Stimulated activated CD4-positive, alpha-beta T cell treated with anti-CD3 and anti-CD28 coated beads, Interleukin-1b, Interleukin-23, amount 100 ng/mL, for 48 hours (primary cell): ENCODE results near the gene PCGF3.
"Not testable (repeated sequence)": the region's sequence is repeated elsewhere in the genome, so short reads cannot be mapped to it uniquely, and the experiment has no call there.

ENCODE experiments used
- DNase-seq: peaks from one replicate; pipeline ENCODE4 v3.0.0-alpha.2; 2020

Gene PCGF3

GRCh38 chr4:742742-743311 lies 37.2 kb downstream of the PCGF3 start:
- peak; percentile 75 for DNase-seq

- no peak for DNase-seq
Measured at GRCh38 chr4:743463-744211, 38.0 kb downstream of the PCGF3 start.

- no peak for DNase-seq
Measured at GRCh38 chr4:744212-744841, 38.7 kb downstream of the PCGF3 start.

GRCh38 chr4:747546-748170 lies 42.0 kb downstream of the PCGF3 start:
- DNase-seq, result no peak

- no peak for DNase-seq
Measured at GRCh38 chr4:748461-748860, 42.8 kb downstream of the PCGF3 start.

- DNase-seq, result no peak
Measured at GRCh38 chr4:749698-750666, 44.4 kb downstream of the PCGF3 start.

GRCh38 chr4:751676-752075 lies 46.0 kb downstream of the PCGF3 start:
- DNase-seq, result no peak

GRCh38 chr4:752196-752861 lies 46.7 kb downstream of the PCGF3 start:
- no peak for DNase-seq

GRCh38 chr4:753186-753585 lies 47.6 kb downstream of the PCGF3 start:
- DNase-seq, result not testable (repeated sequence)

- no peak for DNase-seq
Measured at GRCh38 chr4:754221-755120, 48.8 kb downstream of the PCGF3 start.

- DNase-seq, result no peak
Measured at GRCh38 chr4:757111-757510, 51.5 kb downstream of the PCGF3 start.

GRCh38 chr4:759810-760209 lies 54.2 kb downstream of the PCGF3 start:
- DNase-seq, result not testable (repeated sequence)

- no peak for DNase-seq
Measured at GRCh38 chr4:760616-761015, 55.0 kb downstream of the PCGF3 start.

GRCh38 chr4:761086-761485 lies 55.5 kb downstream of the PCGF3 start:
- no peak for DNase-seq

- no peak for DNase-seq
Measured at GRCh38 chr4:761739-762138, 56.1 kb downstream of the PCGF3 start.

GRCh38 chr4:762211-763190 lies 56.9 kb downstream of the PCGF3 start:
- no peak for DNase-seq

GRCh38 chr4:763191-763810 lies 57.7 kb downstream of the PCGF3 start:
- no peak for DNase-seq

- DNase-seq, result no peak
Measured at GRCh38 chr4:763922-764321, 58.3 kb downstream of the PCGF3 start.
